SIG-M5 (cell line): Measurements from ENCODE around the gene SLC2A8.

Experiments
- DNase-seq: peaks from one replicate; lab custom pipeline; 2025; lab: John Stamatoyannopoulos, UW

The SLC2A8 gene

GRCh38 chr9:127437497-127438264 lies 40.7 kb downstream of the SLC2A8 start:
- DNase-seq = no peak

GRCh38 chr9:127438394-127438793 lies 41.4 kb downstream of the SLC2A8 start:
- no peak for DNase-seq

- DNase-seq = no peak
Observed at GRCh38 chr9:127444283-127444920, 47.4 kb downstream of the SLC2A8 start.

DNA sequence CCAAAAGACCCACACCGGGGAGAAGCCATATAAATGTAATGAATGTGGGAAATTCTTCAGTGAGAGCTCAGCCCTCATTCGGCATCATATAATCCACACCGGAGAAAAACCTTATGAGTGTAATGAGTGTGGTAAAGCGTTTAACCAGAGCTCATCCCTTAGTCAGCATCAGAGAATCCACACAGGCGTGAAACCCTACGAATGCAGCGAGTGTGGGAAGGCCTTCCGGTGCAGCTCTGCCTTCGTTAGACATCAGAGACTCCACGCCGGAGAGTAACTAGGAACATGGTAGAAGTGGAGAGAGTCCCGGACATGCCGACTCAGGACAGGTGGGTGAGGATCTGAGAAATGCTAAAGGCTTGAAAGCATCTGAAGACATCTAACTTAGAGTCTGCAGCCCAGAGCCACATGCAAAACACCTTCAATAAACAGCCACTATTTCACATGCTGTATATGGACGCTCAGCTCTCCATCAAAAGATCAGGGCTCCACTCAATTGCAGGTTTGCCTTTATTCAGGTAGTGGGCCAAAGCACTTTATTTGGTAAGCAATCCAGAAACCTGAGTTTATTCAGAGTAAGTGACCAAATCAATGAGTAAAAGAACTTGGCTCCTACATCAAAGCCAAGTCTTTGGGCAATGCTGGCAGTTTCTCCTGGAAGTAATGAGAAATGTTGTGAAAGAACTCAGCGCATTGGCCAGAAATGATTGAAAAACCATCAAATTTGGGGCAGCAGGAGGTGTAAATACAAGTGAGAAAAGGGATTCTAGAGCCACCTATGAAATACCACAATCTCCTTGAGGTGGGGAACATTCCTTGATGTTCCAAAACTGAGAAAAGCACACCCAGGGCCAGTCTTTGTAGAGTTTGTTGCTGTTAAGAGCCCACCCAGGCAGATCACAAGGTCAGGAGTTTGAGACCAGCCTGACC lies 48.2 kb downstream of the SLC2A8 start:
- DNase-seq = no peak

GRCh38 chr9:127445851-127446712 lies 49.1 kb downstream of the SLC2A8 start:
- no peak for DNase-seq

- no peak for DNase-seq
Observed at GRCh38 chr9:127446713-127447415, 49.9 kb downstream of the SLC2A8 start.

- DNase-seq = no peak
Observed at GRCh38 chr9:127447416-127448111, 50.6 kb downstream of the SLC2A8 start.

- DNase-seq = no peak
Observed at GRCh38 chr9:127448112-127448805, 51.3 kb downstream of the SLC2A8 start.

GRCh38 chr9:127449332-127449966 lies 52.5 kb downstream of the SLC2A8 start:
- DNase-seq = no peak

DNA sequence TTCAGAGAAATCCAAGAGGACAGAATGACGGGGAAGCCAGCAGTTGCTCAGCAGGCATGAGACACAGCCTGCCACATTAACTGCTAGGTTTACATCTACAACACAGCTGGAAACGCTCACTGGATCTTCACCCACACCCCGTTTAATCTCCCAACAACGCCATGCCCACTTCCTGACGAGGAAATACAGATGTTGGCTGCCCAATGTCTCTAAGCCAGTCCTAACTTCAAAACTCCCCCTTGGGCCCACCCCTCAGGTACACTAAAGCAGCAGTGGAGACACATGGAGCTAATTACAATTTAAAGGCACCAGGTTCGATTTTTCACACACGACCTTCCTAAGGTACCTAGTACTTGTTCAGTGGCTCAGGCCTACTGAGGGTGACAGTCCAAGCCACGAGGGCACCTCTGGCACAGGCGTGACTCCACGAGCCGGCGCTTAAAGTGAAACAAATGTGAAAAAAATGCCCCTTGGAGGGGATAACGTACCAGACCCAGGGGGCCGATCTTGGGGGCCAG lies 53.3 kb downstream of the SLC2A8 start:
- DNase-seq = no peak

DNA sequence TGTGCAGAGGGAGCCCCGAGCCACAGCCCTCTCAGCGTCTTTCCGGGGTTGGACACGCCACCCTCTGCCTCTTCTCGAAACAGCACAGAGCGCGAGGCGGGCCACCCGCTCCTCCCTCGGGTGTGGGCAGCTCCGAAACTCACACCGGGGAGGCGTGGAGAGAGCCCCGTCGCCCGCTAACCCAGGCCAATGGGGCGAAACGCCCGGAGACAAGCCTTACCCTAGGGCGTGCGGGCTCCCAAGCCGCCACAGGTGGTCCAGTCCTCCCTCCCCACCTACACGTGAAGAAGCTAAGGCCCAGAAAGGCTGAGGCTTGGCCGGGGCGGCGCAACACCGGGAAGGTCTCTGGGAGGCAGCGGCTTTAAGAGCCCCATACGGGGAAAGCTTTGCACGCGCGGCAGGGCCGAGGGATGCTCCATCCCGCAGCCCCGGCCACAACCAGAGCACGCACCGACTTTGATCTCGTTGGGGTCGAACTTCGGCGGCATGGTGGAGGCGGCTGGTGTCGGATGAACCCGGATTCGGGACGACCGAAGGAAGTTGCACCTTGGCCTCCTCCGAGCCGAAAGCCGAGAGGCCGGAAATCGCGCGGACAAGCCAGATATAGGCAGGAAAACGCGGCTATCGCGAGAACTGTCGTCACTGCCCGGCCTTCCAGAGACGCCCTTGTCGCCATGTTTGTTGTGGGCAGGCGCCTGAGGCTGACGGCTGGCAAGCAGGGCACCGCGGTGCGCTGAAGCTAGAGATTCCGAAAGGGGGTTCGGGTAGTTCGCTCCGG lies 54.0 kb downstream of the SLC2A8 start, which contains the start of the genes LRSAM1 and RPL12:
Gene LRSAM1, plus strand, starts transcription at position 681 of the 778 bp plus-strand sequence. CDS start 3,018 bp downstream, outside the sequence.
Gene RPL12, minus strand, starts transcription at position 577 of the 778 bp plus-strand sequence. Its CDS starts 89 bp downstream, at position 488.
- DNase-seq = peak; percentile 29

- DNase-seq = no peak
Observed at GRCh38 chr9:127451608-127451857, 54.6 kb downstream of the SLC2A8 start.

- DNase-seq = no peak
Observed at GRCh38 chr9:127451858-127452656, 55.1 kb downstream of the SLC2A8 start.

DNA sequence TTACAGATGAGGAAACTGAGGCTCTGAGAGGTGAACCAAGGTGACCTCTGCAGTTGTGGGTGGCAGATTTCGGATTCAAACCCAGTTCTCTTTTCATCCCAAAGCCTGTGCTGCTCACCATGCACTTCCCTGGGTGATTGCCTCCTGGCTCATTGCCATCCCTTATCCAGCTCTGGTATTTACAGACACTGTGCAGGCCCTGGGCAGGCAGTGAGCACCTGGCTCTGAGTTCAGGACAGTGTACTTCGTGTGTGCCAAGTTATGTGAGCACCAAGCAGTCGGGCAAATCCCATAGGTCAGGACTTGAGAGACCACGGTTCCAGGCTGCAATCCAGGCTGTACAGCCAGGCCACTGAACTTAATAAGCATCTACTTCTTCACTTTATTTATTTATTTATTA lies 55.7 kb downstream of the SLC2A8 start:
- no peak for DNase-seq

- DNase-seq = peak; percentile 52
Observed at GRCh38 chr9:127455324-127455992, 58.5 kb downstream of the SLC2A8 start.

DNA sequence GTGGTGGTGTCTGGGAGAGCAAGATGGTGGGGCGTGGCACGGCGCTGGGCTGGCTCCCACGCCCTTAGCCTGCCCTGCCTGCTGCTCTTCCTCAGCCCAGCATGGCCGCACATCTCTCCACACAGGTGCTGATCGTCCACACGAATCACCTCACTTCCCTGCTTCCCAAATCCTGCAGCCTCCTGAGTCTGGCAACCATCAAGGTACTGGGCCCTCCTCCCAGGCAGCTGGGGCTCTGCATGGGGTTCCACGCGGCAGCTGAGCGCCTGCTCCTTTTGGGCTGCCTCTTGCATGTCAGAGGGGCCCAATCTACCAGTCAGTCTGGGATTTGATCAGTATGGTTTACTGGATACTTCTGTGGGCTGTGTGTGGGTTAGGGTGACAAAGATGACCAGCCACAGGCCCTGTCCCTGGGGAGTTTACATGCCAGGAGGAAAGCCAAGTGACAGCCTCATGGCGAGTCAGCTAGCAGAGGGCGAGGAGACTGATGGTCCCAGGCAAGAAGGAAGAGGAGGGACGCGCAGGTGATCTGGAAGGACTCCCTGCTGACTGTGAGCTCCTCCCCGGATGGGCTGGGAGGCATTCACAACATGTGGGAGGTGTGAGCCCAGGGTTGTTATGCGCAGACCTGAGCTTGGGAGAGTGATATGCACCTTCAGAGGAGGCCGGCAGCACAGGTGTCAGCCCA lies 60.4 kb downstream of the SLC2A8 start:
- DNase-seq = no peak
